HG02840 (cell line): ENCODE measurements around the gene IER3IP1.
"Not testable (repeated sequence)": the region's sequence is repeated elsewhere in the genome, so short reads cannot be mapped to it uniquely, and the experiment has no call there.

Experiments used
- ATAC-seq: cut with Tn5 transposase; IDR thresholded peaks from one replicate; pipeline ENCODE4 v1.9.1; 2021; ENCODE audit warnings: mild to moderate bottlenecking, moderate library complexity, moderate number of reproducible peaks; ENCODE audit not compliant: unreplicated experiment, low FRiP score

Gene IER3IP1

GRCh38 chr18:47175898-47176575, at the start of gene IER3IP1:
Gene IER3IP1 (minus strand): TSS chr18:47176364. CDS start chr18:47176277, 87 bp downstream.
- ATAC-seq: peak; percentile 68

GRCh38 chr18:47215554-47216138, 39.5 kb upstream of the IER3IP1 start:
- no peak for ATAC-seq

GRCh38 chr18:47209171-47209570, 33.0 kb upstream of the IER3IP1 start:
- no peak for ATAC-seq

- ATAC-seq: no peak
These were observed 30.9 kb upstream of the IER3IP1 start for GRCh38 chr18:47206945-47207637.

GRCh38 chr18:47204908-47205522, 28.9 kb upstream of the IER3IP1 start:
- no peak for ATAC-seq

GRCh38 chr18:47203626-47204464, 27.7 kb upstream of the IER3IP1 start:
- ATAC-seq: no peak

- ATAC-seq: not testable (repeated sequence)
These were observed 19.8 kb upstream of the IER3IP1 start for GRCh38 chr18:47195961-47196360.

- no peak for ATAC-seq
These were observed 15.8 kb upstream of the IER3IP1 start for GRCh38 chr18:47191961-47192360.

- no peak for ATAC-seq
These were observed 11.6 kb upstream of the IER3IP1 start for GRCh38 chr18:47187721-47188120.

GRCh38 chr18:47184419-47185050, 8.4 kb upstream of the IER3IP1 start:
- no peak for ATAC-seq

- ATAC-seq: not testable (repeated sequence)
These were observed 6.0 kb upstream of the IER3IP1 start for GRCh38 chr18:47182156-47182555.

GRCh38 chr18:47180765-47181164, 4.6 kb upstream of the IER3IP1 start:
- ATAC-seq: no peak

GRCh38 chr18:47179520-47179919, 3.4 kb upstream of the IER3IP1 start:
- ATAC-seq: no peak

- ATAC-seq: no peak
These were observed 774 bp downstream of the IER3IP1 start for GRCh38 chr18:47175283-47175897.

GRCh38 chr18:47174545-47175116, 1.5 kb downstream of the IER3IP1 start:
- ATAC-seq: no peak

- no peak for ATAC-seq
These were observed 3.7 kb downstream of the IER3IP1 start for GRCh38 chr18:47172476-47172875.

- ATAC-seq: no peak
These were observed 7.3 kb downstream of the IER3IP1 start for GRCh38 chr18:47168913-47169312.

GRCh38 chr18:47168509-47168908, 7.7 kb downstream of the IER3IP1 start:
- ATAC-seq: no peak

- no peak for ATAC-seq
These were observed 9.9 kb downstream of the IER3IP1 start for GRCh38 chr18:47166294-47166693.
